ENCODE results near the gene SMIM35. TPM values are rescaled to one million over a fixed set of nuclear protein-coding genes. Genes with fewer than 3 reads are reported as not detected.

SMIM35 gene
- total RNA-seq, 1 experiment from 2014 or later: not detected

GRCh38 chr11:117959438-117960149, 127.2 kb downstream of the SMIM35 start:
- no peak for DNase-seq (ENCODE audit: low spot score)

GRCh38 chr11:117958949-117959348, 127.8 kb downstream of the SMIM35 start:
- DNase-seq (ENCODE audit: low spot score): no peak

Other genes starting within 250 kb of the SMIM35 start
- 12.8 and 15.8 TPM in 2 replicates for gene FXYD6, start 210.3 kb downstream of the SMIM35 start, total RNA-seq (2014; rRNA removed; shearing (Covaris generic))
- 0.33 TPM in 1 of 2 replicates, not detected in the other for gene TMPRSS13, start 157.6 kb downstream of the SMIM35 start, total RNA-seq (2014; rRNA removed; shearing (Covaris generic))
- 0.04 TPM in 1 of 2 replicates, not detected in the other for gene IL10RA, start 100.6 kb downstream of the SMIM35 start, total RNA-seq (2014; rRNA removed; shearing (Covaris generic))
- gene TMPRSS4, start 9.9 kb downstream of the SMIM35 start, total RNA-seq (2014; rRNA removed; shearing (Covaris generic)): not detected in 2 replicates
- 2.5 and 3.9 TPM in 2 replicates for gene SCN4B, start 65.9 kb upstream of the SMIM35 start, total RNA-seq (2014; rRNA removed; shearing (Covaris generic))
- gene SCN2B, start 89.7 kb upstream of the SMIM35 start, total RNA-seq (2014; rRNA removed; shearing (Covaris generic)): not detected in 2 replicates
- not detected in 2 replicates for gene JAML, start 138.0 kb upstream of the SMIM35 start, total RNA-seq (2014; rRNA removed; shearing (Covaris generic))
- 9.8 and 10.4 TPM in 2 replicates for gene MPZL3, start 165.4 kb upstream of the SMIM35 start, total RNA-seq (2014; rRNA removed; shearing (Covaris generic))
- 1.0 and 1.7 TPM in 2 replicates for gene MPZL2, start 177.3 kb upstream of the SMIM35 start, total RNA-seq (2014; rRNA removed; shearing (Covaris generic))
- not detected in 2 replicates for gene CD3E, start 217.8 kb upstream of the SMIM35 start, total RNA-seq (2014; rRNA removed; shearing (Covaris generic))

Measured in H4 (cell line).